SIG-M5 (cell line): ENCODE data around the gene TASOR2.

Source experiments
- DNase-seq: peaks from one replicate; lab custom pipeline; 2025; lab: John Stamatoyannopoulos, UW

Gene TASOR2

DNA sequence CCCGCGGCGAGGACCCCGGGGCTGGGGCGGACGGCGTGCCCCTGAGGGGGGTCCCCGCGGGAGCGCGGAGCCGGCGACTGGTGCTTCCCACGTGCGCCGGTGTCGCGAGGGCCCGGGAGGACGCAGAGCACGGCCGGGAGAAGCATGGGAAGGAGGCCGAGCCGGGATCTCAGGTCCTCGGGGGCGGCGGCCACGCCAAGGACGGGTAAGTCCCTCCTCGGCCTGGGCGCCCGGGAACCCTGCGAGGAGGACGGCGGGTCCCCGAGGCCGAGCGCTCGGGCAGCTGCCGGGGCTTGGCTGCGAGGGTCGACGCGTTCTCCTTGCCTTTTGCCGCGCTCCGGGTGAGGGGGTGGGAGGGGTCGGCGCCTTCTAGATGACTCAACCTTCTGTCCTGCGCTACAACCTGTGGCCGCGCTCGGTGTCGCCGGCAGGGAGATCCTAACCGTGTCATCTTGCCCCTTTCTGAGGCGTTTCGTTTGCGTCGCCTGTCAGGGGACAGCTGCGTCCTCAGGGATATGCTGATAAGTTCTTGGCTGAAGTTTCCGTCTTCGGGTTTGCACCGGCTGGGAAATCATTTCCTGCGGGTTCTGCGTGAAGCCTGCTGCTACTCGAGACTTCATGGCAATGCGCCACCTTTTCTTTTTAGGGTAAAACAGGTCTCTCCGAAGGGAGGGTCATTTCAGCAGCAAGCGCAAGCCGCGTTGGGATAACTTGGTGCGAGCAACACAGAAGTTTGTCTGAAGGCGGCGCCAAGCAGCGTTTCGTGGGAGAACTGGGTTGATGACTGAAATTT lies 529 bp downstream of the TASOR2 start:
- DNase-seq = no peak

DNA sequence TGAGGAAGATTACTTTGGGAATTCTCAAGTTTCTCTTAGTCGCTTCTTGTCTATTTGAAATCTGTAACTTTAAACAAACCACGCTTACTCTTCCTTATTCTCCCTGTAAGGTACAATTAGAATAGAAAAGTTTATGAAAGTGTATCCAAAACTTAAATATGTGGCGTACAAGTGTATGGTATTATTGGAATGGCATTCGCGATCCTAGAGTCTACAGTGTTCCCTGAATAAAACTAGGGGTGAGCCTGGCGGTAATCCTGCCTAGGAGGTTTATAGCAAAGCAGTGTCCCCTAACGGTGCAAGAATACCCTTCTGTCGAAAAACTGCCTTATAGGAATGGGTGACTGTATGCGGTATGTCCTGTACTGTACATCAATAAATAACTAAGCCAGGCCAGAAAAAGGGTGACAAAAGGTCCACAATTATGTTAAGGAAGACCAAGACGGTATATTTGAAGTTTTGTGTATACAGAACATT lies 1.2 kb downstream of the TASOR2 start:
- no peak for DNase-seq

DNA sequence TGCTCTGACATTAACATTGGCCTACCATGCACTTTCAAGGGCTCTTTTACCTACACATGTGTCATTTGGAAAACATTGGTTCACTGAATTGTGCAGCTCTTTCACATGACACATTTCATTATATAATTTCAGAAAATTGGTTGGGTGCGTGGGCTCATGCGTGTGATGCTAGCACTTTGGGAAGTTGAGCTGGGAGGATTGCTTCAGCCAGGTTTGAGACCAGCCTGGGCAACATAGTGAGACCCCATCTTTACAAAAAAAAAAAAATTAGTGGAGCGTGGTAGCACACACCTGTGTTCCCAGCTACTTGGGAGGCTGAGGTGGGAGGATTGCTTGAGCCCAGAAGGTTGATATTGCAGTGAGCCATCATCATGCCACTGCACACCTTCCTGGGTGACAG lies 3.9 kb downstream of the TASOR2 start:
- no peak for DNase-seq

DNA sequence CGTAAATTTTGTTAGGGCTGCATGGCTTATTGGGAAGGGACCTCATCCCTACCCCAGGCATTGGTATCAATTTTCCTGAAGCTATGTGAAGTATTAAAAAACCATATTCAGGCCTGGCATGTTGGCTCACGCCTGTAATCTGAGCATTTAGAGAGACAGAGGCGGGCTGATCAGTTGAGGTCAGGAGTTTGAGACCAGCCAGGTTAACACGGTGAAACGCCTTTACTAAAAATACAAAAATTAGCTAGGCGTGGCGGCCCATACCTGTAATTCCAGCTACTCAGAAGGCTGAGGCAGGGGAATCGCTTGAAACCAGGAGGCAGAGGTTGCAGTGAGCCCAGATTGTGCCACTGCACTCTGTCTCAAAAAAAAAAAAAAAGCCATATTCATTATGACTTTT lies 7.1 kb downstream of the TASOR2 start:
- DNase-seq = no peak

DNA sequence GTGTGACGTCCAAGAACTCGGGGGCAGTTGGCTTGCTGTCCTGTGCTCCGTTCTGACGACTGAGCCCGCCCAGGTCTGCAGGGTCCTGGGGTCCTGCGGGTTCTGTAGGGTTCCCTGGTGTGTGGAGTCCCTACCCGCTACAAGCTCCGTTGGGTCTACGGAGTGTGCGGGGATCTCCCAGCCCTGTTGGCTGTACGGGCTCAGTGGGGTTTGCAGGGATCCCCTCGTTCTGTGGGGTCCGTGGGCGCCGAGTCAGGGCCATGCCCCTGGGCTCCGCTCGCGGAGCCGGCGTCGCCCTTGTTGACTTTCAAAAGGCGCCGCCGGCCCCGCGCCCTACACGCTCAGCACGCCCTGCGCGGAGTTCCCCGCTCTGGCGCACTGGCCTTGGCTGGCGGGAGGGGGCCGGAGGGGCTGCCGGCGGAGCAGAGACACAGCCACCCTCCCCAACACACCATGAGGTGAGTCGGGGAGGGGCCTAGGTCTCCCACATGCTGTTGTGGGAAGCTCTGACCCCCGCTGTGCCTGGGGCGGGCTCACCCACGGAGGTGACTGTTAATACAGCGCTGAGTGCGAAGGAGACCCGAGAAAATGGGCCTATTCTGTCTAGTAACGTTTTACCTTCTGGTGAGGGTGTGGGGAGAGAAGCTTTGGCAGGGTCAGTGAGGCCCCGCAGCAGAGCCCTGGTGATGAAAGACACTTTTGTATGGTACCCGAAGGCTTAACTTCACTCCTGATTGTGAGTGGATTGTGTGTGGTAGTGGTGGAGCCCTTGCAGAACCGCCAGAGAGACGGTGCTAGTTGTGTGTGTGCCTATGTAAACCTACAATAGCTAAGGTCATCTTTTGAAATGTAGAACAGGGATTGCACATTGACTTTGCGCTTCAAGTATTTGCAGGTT lies 8.1 kb downstream of the TASOR2 start:
- DNase-seq = no peak

DNA sequence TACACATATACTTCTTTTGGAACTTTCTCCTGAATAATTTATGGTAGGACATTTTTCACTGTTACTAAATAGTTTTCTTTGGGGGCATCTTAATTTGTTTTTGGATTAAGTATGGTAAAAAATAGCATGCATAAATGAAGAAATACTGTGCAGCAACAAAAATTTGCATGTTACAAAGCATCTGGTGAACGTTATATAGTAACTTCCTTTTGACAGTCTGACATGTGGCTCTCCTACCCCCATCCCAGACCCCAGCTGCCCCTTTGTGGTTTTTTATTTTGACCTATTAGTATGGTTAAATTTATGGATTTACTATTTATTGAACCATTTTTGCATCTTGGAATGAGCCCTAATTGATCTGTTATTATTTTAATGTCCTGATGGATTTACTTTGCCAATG lies 9.9 kb downstream of the TASOR2 start:
- DNase-seq = no peak

DNA sequence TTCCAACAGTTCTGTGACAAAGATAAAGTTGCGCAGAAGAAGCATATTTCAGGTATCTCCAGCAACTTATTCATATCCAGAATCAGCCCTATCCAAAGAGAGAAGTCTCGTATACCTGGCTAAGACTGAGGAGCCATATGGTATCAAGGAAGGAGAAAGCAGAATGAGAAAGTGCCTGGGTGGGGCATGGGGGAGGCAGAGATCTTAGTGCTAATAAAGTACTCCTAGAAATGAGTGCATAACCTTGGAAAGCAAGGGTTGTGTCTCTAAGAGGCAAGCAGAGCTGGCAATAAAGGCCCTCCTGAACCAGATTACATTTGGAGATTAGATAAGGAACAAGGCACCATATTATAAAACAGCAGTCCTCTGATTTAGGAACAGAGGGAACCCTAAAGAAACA lies 12.7 kb downstream of the TASOR2 start:
- DNase-seq = no peak

DNA sequence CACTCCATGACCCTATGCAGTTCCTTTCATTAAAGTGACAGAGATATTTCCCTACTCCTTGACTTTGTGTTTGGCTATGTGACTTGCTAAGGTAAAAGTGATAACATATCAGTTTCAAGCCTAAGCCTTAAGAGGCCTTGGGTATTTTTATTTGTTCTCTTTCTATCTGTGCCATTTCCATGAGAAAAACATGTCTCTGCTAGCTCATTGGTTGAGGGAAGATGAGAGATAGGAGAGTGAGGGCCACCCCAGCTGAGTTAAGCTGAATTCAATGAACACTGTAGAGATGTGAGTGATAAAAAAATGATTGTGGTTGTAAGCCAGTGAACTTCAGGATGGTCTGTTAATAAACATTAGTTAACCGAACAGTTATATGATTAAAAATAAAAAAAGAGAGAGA lies 13.4 kb downstream of the TASOR2 start:
- DNase-seq = no peak

DNA sequence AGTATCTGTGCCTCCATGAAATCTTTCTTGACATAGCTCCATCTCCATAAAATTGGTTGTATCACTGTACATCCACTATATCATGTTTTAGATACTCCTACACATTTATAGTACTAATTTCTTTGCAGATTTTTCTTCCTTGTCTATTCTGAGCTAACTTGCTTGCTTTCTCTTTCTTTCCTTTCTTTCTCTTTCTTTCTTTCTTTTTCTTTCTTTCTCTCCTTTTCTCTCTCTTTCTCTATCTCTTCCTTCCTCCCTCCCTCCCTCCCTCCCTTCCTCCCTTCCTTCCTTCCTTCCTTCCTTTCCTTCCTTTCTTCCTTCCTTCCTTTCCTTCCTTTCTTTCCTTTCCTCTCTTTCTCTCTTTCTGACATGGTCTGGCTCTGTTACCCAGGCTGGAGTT lies 23.7 kb downstream of the TASOR2 start:
- no peak for DNase-seq

DNA sequence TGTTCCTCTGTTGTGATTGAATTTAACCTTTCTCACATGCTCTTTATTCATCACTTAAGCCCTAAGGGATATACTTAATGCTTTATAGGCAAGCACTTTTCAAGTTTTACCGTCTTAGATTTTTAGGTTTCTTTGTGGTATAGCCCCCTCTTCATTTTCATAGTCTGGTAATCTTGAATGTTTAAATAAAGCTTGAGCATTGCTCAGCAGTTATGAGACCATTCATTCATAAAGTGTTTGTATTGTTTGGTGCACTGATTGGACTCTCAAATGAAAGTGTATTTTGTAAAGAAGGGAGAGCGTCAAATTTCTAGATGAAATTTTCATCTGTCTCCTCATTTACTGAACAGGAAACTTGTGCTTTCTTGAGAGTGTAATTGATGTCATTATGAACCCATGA lies 25.2 kb downstream of the TASOR2 start:
- DNase-seq = no peak

DNA sequence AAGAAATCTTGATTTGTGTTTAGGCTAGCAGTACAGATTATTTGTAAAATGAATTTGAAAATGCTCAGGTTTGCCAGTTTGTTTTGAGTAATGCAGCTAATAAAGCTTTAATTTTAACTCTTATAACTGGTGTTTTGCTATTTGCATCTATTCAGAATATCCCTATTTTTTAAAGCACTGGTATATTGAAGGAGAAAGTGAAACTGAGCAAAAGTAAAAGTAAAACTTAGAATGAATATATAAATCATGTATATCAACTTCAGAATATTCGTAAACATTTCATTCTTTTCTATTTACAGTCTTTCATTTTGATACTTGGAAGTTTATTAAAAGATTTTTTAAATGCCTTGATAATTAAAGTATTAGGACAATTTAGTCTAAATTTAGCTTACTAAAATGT lies 26.2 kb downstream of the TASOR2 start:
- DNase-seq = no peak

DNA sequence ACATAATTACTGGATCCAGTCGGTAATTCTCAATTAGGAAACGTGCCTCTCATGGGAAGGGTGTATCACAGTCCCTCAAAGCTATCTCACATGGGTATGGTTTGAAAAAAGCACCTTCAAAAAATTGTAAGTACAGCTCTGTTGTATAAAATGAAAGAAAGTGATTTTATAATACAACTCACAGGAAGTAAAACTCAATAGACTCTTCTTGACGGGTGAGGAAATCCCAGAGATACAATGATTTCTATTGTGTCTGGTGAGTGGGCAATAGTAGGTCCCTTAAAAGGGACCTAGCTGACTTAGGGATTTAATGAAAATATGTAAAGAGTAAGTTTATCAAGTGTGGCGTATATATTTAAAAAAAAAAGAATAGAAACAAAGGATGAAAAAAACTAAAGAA lies 27.0 kb downstream of the TASOR2 start:
- DNase-seq = no peak

DNA sequence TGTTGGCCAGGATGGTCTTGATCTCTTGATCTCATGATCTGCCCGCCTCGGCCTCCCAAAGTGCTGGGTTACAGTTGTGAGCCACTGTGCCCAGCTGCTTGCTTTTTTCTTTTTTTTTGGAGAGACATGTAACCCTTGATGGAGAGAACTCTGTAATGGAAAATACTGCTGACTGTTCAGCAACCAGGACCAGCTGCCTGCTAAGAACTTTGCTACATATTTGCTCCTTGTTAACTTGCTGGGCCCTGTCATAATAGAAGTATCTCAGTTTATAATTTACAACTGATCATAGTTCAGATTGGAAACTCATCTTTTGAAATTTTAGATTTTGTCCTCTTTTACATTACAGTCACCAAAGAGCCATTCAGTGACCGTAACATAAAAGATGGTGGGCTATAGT lies 34.9 kb downstream of the TASOR2 start:
- DNase-seq = no peak

DNA sequence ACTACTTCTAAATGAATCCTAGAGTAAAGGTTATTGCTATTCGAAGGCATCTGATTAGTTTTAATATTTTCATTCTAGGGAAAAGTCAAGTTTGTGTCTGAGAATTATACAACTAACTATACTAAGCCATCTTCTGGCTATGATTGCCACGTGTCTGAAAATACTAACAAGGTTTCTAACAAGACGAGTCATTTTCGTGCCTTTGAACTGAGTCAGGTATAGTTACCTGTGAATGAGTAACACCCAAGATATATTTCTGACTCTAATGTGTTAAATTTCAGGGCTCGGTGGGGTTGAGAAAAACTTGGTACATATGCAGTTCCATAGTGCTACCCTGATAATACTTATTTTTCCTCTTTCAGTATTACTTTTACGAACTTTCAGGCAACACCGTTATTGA lies 35.5 kb downstream of the TASOR2 start:
- DNase-seq = no peak

DNA sequence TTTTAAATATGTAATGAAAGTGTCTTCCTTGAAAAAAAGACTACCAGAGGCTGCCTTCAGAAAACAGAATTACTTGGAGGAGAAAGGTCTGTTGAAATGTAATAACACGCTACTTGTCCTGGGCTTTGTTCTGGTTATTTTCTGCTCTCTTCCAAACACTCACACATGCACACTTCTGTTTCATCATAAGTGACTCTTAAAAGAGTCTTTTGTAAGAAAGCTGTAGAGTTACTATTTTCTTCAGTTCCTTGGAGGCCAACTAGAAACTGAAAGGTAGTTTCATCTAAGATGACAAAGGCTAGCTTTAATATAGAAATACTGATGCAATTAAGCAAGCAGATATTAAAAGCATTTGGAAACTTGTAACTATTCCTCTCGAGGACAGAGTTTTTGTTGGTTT lies 39.1 kb downstream of the TASOR2 start:
- DNase-seq = no peak

DNA sequence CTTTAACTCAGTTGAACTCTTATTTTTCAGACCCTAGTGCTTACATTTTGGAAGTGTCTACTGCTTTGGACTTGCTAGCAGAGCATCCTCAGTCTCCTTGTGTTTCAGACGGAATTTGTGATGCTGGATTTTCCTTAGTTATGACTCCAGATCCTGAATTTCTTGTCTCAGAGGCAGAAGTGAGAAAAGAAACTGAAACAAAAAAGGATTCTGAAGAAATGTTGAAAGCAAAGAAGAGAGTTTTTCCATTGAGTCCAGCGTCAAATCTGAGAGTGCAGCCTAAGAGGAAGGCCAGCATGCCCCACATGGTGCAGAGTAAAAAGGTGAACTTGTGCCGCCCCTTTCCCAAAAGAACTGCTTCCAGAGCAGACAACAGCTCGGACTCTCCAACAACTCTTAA lies 46.1 kb downstream of the TASOR2 start:
- DNase-seq = no peak

DNA sequence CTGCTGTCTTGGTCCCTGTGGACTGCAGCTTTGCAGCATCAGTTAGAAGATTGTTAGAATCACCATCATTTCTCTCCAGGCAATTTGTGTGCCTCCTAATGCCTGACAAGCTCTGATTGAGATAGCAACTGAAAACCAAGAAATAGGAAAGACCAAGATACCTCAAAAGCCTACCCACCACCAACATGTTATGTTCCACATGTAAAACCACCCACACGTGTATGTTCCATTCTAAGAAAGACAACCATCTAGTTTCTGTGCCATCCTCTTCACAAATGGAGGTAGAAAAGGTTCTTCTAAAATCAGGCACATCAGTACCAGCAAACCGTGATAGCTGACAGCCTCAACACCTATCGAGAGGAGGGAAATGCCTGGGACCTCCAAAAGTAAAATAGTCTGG lies 46.9 kb downstream of the TASOR2 start:
- DNase-seq = no peak

DNA sequence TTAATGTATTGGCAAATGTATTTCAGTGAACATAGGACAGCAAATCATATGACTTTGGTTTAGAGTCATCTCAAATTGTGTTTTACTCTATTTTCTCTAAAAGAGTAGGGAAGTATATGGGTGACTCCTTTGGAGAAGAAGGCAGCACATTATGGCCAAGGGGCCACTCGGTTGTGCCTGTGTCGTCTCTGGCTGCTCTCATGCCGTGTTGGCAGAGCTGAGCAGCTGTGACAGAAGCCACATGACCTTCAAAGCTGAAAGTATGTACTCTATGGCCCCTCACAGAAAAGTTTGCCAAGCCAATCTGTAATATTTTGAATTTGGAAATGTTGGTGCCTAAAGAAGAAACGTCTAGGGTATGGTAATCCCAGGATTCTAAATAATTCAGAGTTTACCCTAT lies 47.5 kb downstream of the TASOR2 start:
- DNase-seq = no peak
